B cell (primary cell): ENCODE results near the gene PPP4R4.
"Not testable (repeated sequence)": the region's sequence is repeated elsewhere in the genome, so short reads cannot be mapped to it uniquely, and the experiment has no call there.

Source experiments
- EZH2 ChIP-seq: IDR thresholded peaks from 2 replicates; pipeline ENCODE4 v1.6.1; 2012; ENCODE audit warnings: borderline replicate concordance, low read depth, mild to moderate bottlenecking, moderate library complexity, low read length; ENCODE audit not compliant: insufficient read depth, poor library complexity, severe bottlenecking
- TF ChIP-seq, protein P1 (sequence below): fragments of 200-600 bp; IDR thresholded peaks from one replicate; pipeline ENCODE4 v1.8.0; 2022; ENCODE audit warnings: antibody characterized with exemption, mild to moderate bottlenecking

DNA sequence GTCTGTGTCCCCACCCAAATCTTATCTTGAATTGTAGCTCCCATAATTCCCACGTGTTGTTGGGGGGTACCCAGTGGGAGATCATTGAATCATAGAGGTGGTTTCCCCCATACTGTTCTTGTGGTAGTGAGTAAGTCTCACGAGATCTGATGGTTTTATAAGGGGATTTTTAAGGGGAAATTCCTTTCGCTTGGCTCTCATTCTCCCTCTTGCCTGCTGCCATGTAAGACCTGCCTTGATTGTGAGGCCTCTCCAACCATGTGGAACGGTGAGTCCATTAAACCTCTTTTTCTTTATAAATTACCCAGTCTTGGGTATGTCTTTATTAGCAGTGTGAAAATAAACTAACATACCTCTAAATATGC lies 122.0 kb downstream of the PPP4R4 start:
- TF ChIP-seq, protein P1, sequence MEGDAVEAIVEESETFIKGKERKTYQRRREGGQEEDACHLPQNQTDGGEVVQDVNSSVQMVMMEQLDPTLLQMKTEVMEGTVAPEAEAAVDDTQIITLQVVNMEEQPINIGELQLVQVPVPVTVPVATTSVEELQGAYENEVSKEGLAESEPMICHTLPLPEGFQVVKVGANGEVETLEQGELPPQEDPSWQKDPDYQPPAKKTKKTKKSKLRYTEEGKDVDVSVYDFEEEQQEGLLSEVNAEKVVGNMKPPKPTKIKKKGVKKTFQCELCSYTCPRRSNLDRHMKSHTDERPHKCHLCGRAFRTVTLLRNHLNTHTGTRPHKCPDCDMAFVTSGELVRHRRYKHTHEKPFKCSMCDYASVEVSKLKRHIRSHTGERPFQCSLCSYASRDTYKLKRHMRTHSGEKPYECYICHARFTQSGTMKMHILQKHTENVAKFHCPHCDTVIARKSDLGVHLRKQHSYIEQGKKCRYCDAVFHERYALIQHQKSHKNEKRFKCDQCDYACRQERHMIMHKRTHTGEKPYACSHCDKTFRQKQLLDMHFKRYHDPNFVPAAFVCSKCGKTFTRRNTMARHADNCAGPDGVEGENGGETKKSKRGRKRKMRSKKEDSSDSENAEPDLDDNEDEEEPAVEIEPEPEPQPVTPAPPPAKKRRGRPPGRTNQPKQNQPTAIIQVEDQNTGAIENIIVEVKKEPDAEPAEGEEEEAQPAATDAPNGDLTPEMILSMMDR = not testable (repeated sequence)
- not testable (repeated sequence) for TF ChIP-seq EZH2
